HG03469 (cell line): ENCODE data around the gene LGALS14.
"Not testable (repeated sequence)": the region's sequence is repeated elsewhere in the genome, so short reads cannot be mapped to it uniquely, and the experiment has no call there.

Experiments
- ATAC-seq: cut with Tn5 transposase; IDR thresholded peaks from one replicate; pipeline ENCODE4 v1.9.1; 2021; ENCODE audit warnings: mild to moderate bottlenecking, moderate library complexity, moderate number of reproducible peaks; ENCODE audit not compliant: unreplicated experiment

The LGALS14 gene, protein sequence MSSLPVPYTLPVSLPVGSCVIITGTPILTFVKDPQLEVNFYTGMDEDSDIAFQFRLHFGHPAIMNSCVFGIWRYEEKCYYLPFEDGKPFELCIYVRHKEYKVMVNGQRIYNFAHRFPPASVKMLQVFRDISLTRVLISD

DNA sequence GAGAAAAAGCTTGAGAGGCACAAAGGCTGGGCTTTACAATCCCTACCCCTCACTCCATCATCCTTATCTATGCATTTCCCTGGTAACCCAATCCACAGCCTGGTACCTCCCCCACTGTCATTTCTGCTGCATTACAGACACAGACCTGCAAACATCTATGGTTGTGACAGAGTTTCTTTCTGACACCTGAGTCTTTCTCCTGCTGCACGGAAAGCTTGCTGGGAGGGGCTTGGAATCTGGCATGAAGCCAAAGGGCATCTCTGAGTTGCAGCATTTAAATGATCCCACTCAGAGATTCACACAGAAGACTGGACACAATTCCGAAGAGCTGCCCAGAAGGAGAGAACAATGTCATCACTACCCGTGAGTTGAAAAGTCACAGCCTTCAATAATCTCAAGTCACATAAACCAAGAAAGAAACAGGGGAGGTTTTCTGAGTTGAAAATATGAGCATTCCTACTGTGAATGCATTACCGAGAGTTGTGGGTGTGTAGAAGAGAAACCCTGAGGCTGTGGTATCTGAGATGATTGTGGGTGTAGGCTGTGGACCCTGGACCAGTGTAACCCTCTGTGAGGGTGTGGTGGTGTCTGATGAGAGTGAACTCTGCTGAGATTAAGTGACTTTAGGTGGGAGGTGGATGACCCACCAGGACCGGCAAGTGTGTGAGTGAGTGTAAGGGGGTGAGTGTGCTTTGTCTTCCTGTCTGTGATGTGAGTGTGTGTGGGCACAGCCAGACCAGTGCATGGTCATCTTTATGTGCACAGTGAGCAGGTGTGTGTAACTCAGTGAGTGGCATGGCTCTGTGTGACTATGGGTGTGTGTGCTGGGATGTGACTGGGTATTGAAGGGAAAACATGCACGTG is at the start of gene LGALS14:
LGALS14 (plus strand) TSS at position 301 of the 864 bp plus-strand sequence; CDS start at position 349, 48 bp downstream.
- no peak for ATAC-seq

DNA sequence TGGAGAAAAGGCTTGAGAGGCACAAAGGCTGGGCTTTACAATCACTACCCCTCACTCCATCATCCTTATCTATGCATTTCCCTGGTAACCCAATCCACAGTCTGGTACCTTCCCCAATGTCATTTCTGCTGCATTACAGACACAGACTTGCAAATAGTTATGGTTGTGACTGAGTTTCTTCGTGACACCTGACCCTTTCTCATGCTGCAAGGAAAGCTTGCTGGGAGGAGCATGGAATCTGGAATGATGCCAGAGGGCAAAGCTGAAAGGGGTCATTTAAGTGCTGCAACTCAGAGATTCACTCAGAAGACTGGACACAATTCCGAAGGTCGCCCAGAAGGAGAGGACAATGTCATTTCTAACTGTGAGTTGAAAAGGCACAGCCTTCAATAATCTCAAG is 48.7 kb upstream of the LGALS14 start, which contains the start of gene LGALS16:
LGALS16 (plus strand) TSS at position 301 of the 400 bp plus-strand sequence; CDS start at position 350, 49 bp downstream.
- ATAC-seq: no peak

DNA sequence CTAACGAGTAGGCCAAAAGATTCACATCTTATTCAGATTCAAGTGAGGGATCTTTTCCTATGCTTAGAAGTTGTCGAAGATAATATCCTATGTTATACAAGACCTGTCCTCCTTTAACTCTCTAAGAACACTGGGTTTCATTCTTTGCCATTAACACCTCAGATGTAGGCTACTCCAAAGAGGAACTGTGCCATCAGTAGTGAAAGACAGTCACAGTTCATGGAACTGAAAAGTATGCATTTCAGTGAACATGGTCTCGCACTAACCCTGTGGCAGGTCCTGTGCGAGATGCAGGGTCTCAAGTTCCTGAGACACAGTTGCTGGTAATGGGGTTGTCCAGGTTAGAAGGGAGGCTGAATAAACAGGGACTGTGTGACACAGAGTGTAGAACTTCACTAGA is 44.5 kb upstream of the LGALS14 start:
- no peak for ATAC-seq

DNA sequence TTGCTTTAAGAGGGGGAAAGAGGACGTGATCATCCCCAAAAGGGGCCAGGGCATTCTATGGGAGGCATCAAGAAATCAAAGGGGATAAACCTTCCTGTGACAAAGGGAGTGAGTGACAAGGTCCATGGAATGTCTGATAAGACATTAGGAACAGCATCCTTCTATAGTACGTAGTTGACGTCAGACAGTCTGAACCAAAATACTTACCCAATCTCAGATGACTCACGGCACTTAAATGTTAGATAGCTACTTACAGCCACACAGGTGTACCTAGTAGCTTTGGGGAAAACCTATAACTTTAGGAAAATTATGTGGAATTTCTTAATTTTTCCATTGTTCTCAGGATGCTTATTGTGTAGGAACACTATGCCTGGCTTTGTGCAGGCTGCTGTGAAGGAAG is 43.6 kb upstream of the LGALS14 start:
- ATAC-seq: no peak

DNA sequence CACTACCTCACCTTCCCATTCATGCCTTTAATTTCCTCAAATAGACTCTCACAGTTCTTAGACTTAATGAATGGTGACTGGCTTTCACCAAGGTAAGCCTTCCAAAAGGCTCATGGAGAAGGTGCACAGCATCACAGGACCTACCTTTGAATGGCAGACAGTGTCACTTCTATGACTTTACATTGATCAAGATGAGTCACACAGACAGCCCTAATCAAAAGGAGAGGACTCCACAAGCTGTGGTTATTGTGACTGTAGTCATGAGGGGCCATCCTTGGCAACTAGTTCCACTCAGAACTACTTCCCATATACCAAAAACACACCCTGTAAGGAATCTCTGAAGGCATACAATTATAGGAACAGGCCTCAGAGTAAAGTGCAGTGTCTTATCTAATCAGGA is 42.7 kb upstream of the LGALS14 start:
- ATAC-seq: no peak

DNA sequence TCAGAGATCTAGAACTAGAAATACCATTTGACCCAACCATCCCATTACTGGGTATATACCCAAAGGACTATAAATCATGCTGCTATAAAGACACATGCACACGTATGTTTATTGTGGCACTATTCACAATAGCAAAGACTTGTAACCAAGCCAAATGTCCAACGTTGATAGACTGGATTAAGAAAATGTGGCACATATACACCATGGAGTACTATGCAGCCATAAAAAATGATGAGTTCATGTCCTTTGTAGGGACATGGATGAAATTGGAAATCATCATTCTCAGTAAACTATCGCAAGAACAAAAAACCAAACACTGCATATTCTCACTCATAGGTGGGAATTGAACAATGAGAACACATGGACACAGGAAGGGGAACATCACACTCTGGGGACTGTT is 34.4 kb upstream of the LGALS14 start:
- ATAC-seq: not testable (repeated sequence)

DNA sequence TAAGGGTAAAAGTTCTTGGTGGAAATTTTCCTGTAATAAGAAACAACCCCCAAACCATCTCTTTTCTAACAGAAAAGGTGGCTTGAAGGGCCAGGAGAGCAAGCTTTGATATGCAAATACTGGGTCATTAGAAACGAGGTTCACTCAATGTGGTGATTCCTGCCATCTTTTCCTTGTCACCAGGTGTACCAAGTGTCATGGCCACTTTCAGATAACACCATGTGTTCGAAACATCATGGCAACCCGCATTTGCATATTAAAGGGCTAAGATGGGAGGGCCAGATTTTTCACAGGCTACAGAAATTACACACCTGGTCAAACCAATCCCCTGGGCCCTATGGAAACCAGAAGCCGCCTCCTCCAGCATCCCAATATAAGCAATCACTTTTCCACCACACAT is 33.3 kb upstream of the LGALS14 start:
- no peak for ATAC-seq

DNA sequence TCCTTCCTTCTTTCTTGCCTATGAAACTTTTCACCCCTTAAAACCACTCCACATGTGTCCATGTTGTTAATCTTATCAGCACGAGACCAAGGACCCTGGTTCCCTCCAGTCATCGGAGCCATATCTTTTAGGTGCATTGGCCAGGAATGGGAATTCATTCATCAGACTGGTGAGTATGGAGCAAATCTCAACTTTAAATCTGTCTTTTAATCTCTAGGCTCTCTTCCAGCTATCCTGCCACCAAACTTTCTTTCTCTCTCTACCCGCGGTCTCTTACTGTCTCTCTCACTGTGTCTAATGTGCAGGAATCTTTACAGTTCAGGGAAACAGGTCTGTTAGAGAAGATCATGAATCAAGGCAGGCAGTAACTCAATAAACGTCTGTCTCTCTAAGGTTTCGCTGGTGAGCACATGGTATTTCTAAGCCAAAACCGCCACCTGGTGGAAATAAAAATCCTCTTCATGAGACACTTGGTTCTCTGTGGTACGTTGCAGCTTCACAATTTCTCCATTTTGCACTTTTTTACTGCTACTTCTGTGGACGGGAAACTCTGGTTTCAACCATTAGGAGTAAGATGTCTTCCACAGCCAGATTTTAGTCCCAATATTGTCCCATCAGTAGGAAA is 32.4 kb upstream of the LGALS14 start:
- ATAC-seq: no peak

DNA sequence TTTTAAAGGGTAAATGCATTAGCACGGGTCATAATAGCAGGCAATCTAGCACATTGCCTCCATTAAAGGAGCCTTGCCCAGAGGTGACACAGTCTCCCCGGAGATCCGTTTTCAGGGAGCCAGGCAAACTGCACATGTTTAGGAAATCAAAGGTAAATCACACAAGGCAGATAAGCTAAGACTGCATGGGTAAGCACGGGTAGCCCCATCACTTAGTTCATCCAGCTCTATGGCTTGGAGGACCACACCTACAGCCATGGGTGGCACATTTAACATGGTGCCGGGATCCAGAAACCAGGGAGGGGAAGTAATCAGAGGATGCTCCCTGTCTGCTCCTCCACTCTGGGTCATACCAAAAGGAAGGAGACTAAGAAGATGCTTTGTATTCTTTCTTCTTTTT is 31.8 kb upstream of the LGALS14 start:
- ATAC-seq: no peak

DNA sequence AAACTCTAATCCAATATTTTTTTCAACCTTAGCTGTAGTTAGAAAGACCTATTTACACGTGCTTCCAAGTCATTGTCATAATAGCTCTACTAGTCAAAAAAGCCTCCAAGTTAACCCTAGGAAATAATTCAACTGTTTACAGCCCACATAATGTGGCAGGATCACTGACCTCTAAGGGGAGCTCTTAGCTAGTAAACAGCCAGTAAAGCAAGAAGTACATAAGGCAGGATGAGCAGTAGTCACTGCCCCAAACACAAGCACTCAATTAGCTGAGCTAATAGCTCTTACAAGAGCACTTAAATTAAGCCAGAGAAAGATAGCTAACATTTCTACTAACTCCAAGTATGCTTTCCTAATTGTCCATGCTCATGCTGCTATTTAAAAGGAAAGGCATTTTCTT is 30.4 kb upstream of the LGALS14 start:
- ATAC-seq: not testable (repeated sequence)

DNA sequence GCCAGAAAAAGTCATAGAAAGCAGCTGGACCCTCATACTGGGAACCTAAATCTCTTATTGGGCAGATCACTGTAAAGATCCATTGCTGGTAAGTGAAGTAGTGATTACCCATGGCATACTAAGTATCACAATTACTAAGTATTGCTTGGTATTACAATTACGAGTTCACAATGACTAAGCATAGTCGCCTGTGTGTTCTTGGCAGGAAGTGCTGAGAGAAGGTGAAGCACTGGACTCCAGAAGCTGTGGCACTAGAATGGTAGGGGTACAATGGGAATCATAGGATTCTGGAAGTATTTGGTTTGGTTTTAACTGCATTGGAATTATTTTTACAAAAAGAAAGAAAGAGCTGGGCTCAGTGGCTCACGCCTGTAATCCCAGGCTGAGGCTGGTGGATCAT is 28.3 kb upstream of the LGALS14 start:
- no peak for ATAC-seq

DNA sequence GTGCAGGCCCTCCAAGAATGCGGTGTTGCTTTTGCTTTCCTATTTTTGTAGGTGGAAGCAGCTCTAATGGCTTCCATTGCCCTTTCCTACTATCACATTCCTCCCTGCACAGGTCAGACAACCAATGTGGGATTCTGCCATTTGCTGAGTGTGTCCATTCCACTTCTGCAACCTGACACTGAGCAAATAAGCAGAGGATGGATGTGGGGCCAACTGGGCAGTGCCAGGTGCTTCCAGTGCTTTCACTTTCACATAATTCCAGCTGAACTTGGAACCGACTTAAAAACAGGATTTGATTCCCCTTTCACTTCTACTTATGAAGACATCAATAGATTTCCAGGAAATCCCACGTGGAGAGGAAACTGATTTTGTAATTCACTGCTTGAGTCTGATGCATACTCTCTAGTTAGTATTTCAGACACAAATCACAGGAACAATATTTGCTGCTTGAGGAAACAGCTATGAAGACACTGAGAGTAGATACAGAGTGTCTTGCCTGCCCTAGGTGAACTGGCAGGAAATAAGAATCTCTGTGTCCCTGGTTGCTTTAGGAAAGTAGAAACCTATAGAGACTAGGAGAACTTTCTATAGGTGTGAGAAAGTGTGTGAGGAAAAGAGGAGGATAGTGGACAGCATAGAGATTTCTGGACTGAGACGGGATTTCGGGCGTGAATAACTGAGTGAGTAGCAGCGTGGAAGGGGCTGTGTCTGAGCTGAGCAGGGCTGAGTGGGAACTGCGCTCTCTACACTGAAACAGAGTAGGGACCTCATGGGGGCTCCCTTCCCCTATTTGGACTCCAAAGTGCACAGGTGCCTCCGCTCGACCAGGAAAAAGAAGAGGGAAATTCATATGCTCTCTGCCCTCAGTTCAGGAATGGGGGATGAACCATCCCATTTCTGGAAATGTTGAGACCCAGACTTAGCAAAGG is 26.1 kb upstream of the LGALS14 start:
- ATAC-seq: no peak

DNA sequence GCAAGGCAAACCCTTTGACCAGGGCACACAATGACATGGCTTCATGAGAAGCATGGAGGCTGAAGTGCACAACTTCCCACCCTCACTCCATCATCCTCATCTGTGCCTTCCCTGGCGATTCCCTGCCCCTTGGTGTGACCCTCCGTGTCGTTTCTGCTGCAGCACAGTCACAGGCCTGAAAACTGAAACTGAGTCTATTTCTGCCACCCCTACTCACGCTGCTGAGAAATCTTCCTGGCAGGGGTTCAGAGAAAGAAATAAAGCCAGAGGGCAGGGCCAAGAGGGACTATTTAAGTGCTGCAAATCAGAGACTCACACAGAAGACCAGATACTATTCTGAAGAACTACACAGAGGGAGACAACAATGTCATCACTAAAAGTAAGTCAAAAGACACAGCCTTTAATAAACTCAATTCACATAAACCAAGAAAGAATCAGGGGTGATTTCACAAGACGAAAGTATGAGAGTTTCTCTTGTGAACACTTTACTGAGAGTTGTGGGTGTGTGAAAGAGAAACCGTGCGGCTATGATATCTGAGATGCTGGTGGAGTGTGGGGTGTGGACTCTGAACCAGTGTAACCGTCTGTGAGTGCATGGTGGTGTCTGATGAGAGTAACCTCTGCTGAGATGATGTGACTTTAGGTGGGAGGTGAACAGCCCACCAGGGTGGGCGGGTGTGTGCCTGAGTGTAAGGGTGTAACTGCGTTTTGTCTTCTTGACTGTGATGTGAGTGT is 25.1 kb upstream of the LGALS14 start:
- ATAC-seq: no peak

DNA sequence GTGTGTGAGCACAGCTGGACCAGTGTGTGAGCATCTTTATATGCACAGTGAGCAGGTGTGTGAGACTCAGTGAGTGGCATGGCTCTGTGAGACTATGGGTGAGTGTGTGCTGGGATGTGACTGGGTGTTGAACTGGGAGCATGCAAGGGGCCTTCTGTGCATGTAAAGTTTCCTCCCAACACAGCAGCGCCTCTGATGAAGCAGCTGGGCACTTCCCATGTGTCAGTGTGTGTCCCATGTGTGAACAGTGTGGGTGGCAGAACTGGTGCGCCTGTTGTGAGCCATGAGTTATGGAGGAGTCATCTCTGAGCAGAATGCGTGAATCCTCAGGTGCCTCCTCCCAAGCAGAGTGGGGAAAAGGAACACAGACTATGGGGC is 24.5 kb upstream of the LGALS14 start:
- ATAC-seq: no peak

DNA sequence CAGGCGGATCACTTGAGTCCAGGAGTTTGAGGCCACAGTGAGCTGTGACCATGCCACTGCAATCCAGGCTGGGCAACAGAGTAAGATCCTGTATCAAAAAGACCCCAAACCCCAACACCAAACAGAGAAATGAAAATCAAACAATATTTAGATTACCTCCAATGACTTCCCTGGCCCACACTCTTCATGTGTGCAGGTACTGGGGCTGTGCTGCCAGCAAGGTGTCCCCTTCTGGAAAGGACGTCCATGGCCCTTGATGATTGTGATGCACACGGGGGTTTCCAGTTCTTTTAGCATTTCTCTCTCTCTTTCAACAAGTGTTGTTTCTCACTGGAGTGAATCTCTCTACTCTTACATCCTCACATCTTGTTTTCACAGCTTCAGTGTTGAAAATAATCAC is 23.7 kb upstream of the LGALS14 start:
- ATAC-seq: no peak

DNA sequence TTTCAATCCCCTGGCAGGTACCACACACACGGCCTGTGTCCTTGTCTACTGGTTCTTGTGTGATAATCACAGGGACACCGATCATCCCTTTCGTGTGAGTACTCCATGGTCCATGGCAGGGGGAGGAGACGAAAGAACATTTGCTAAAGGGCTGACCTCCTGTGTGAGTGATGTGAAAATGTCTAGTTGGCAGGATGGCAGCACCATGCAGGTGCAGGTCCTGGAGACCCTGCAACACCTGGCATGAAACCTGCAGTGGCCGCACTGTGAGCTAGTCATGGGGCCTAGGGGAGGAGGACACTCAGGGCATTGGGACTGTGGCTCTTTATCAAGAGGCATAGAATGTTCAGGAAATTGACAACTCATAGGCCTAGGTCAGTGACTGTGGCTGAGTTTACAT is 22.9 kb upstream of the LGALS14 start:
- no peak for ATAC-seq

DNA sequence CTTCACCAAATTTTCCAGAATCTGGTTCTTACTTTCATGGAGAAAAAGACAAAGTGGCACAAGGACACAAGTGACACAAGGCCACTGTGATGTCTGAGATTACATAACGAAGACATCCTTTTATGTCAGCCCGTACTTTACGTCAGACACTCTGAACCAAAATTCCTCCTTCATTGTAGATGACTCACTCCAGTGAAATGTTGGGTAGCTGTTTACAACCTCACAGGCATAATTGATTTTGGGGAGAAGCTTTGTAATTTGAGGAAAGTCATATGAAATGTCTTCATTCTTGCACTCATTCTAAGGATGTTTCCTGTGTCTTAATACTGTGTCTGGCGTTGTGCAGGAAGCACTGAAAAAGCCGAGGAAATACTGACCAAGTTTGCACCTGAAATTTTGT is 20.0 kb upstream of the LGALS14 start:
- ATAC-seq: no peak

DNA sequence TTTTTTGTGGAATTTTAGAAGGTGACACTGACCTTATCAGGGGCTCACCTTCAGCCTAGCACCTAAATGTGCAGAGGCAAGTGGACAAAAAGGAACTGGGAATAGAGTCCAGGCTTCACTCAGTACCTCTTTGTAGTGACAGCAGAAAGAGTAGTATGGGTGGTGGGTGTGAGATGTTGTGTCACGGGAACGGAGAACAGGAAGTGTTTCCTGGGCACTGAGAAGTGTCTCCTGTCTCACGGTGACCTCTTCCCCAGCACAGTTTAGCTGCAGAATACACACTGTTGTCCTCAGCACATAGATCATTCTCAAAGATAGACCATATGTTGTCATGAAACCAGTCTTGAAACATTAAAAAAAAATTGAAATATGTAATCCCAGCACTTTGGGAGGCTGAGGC is 17.5 kb upstream of the LGALS14 start:
- no peak for ATAC-seq

DNA sequence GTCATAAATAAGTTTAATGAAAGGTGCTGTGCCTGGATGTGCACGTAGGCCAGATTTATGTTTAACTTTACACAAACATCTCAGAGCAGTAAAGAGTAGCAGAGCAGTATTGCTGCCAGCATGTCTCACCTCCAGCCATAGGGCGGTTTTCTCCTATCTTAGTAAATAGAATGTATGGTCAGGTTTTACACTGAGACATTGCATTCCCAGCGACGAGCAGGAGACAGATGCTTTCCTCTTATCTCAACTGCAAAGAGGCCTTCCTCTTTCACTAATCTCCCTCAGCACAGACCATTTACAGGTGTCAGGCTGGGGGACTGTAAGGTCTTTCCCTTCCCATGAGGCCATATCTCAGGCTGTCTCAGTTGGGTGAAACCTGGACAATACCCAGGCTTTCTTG is 15.6 kb upstream of the LGALS14 start:
- not testable (repeated sequence) for ATAC-seq

DNA sequence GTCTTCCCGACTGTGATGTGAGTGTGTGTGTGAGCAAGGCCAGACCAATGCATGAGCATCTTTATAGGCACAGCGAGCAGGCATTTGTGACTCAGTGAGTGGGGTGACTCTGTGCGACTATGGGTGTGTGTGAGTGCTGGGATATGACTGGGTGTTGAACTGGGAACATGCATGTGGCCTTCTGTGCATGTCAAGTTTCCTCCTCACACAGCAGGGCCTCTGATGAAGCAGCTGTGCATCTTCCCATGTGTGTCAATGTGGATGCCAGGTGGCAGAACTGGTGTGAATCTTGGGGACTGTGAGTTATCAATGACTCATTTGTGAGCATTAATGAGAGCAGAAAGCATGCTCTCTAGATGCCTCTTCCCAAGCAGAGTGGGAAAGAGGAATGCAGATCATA is 12.1 kb upstream of the LGALS14 start:
- no peak for ATAC-seq
